WTC11 (cell line): ENCODE measurements around the gene CDK2AP2.

Experiments used
- CTCF ChIP-seq: fragments of 200-600 bp; IDR thresholded peaks from 2 replicates; pipeline ENCODE4 v1.8.0; 2022; ENCODE audit warnings: antibody characterized with exemption
- FOXP4 ChIP-seq: sonication (generic); formaldehyde crosslinking; IDR thresholded peaks from 2 replicates; pipeline ENCODE4 v1.8.0; 2022; ENCODE audit warnings: mild to moderate bottlenecking, missing genetic modification reagents
- IRF1 ChIP-seq: sonication (generic); formaldehyde crosslinking; IDR thresholded peaks from 2 replicates; pipeline ENCODE4 v1.8.0; 2023; ENCODE audit warnings: missing genetic modification reagents
- ZBTB43 ChIP-seq: sonication (generic); formaldehyde crosslinking; IDR thresholded peaks from 2 replicates; pipeline ENCODE4 v1.8.1; 2023; ENCODE audit warnings: mild to moderate bottlenecking, missing genetic modification reagents
- ZNF121 ChIP-seq: sonication (generic); formaldehyde crosslinking; IDR thresholded peaks from 2 replicates; pipeline ENCODE4 v1.8.0; 2023; ENCODE audit warnings: missing genetic modification reagents
- ZNF232 ChIP-seq: sonication (generic); formaldehyde crosslinking; IDR thresholded peaks from 2 replicates; pipeline ENCODE4 v1.8.0; 2022; ENCODE audit warnings: mild to moderate bottlenecking, missing genetic modification reagents
- ZNF263 ChIP-seq: sonication (generic); formaldehyde crosslinking; IDR thresholded peaks from 2 replicates; pipeline ENCODE4 v1.8.1; 2022; ENCODE audit warnings: low read depth, mild to moderate bottlenecking, moderate library complexity, missing genetic modification reagents

- TF ChIP-seq ZNF121 (no peak), ZNF232 (CRISPR knock-in tag) (no peak), FOXP4 (no peak), IRF1 (CRISPR knock-in tag) (no peak), ZNF263 (CRISPR knock-in tag) (no peak), CTCF (no peak), ZBTB43 (CRISPR knock-in tag) (no peak)
Observed at GRCh38 chr11:67548555-67549110, 40.7 kb upstream of the CDK2AP2 start.
